ENCODE data around the gene LRRC17.

Gene LRRC17

DNA sequence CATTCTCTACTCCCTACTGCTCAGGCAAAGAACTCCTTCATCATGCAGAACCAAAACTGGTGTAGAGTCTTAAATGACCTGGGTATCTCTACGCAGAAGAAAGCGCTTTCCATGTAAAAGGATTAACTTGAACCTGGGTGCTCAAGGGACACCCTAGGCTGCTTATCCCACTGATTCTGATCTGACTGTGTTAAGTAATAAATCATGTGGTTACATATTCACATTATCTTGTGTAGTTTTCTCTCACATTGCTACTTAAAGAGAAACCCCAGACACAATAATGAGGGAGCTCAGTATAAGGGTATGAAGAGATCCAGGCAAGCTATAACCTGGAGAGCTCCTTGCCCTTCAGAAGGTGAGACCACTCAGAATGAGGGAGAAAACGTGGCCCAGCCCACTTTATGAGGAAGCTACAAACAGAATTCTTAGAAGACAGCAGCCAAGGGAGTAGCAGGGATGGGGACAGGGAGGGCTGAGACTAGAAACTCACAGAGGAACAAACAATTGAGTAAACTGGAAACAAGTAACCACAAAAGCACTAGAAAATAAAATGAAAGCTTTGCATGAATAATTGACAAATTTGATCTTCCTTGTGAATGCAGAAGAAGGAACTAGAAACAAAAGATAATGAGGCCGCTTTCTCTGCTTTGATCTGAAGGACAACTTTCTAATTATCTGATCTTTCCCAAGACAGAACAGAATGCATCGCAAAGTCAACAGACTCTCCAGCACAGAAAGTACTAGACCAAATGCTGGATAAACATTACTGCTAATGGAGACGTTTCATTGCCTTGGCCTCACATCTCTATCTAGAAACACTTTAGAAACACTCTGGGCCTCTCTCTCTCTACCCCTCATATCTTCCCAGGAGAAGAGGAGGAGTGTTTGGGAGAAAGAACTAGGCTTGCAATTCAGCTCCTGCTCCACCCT, 76.1 kb downstream of the LRRC17 start:
- TF ChIP-seq, protein P1, sequence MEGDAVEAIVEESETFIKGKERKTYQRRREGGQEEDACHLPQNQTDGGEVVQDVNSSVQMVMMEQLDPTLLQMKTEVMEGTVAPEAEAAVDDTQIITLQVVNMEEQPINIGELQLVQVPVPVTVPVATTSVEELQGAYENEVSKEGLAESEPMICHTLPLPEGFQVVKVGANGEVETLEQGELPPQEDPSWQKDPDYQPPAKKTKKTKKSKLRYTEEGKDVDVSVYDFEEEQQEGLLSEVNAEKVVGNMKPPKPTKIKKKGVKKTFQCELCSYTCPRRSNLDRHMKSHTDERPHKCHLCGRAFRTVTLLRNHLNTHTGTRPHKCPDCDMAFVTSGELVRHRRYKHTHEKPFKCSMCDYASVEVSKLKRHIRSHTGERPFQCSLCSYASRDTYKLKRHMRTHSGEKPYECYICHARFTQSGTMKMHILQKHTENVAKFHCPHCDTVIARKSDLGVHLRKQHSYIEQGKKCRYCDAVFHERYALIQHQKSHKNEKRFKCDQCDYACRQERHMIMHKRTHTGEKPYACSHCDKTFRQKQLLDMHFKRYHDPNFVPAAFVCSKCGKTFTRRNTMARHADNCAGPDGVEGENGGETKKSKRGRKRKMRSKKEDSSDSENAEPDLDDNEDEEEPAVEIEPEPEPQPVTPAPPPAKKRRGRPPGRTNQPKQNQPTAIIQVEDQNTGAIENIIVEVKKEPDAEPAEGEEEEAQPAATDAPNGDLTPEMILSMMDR (conservative IDR thresholded peaks at IDR 0.05; ENCODE audit: low read depth, low read length) = no peak
- no peak overlapping the region for H3K4me3 ChIP-seq (ENCODE audit: low read depth, low read length)
- peak; percentile 32 for DNase-seq (ENCODE audit: low read depth)

- no peak for DNase-seq (ENCODE audit: low read depth)
- no peak overlapping the region for H3K4me3 ChIP-seq (ENCODE audit: low read depth, low read length)
- TF ChIP-seq, protein P1 (conservative IDR thresholded peaks at IDR 0.05; ENCODE audit: low read depth, low read length) = no peak
Measured at GRCh38 chr7:102990642-102991041, 77.8 kb downstream of the LRRC17 start.

DNA sequence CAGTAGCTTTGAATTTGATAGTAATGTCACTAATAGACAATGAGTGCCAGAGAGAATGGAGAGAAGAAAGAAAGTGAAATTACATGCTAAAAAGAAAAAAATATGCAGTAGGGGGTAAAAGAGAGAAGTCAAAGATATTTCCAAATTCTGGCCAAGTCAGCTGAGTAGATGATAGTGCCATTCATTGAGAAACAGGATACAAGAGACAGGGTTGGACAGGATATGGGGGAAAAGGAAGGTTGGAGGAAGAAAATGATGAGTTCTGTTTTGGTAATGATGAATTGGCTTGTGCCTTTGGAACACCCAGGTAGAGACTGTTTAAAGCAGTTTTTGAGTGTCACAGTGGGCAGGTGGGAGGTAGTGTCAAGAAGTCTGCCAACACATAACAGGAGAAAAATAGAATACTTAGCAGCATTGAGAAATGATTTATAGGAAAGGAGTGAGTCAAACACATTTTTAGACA, 78.3 kb downstream of the LRRC17 start:
- TF ChIP-seq, protein P1 (conservative IDR thresholded peaks at IDR 0.05; ENCODE audit: low read depth, low read length) = no peak
- DNase-seq (ENCODE audit: low read depth) = no peak
- H3K4me3 ChIP-seq (ENCODE audit: low read depth, low read length) = no peak overlapping the region

- TF ChIP-seq, protein P1 (conservative IDR thresholded peaks at IDR 0.05; ENCODE audit: low read depth, low read length) = no peak
- no peak overlapping the region for H3K4me3 ChIP-seq (ENCODE audit: low read depth, low read length)
- peak; percentile 96 for DNase-seq (ENCODE audit: low read depth)
Measured at GRCh38 chr7:102991540-102992214, 78.9 kb downstream of the LRRC17 start.

- H3K4me3 ChIP-seq (ENCODE audit: low read depth, low read length) = no peak overlapping the region
- DNase-seq (ENCODE audit: low read depth) = no peak
- TF ChIP-seq, protein P1 (conservative IDR thresholded peaks at IDR 0.05; ENCODE audit: low read depth, low read length) = no peak
Measured at GRCh38 chr7:102992509-102992937, 79.7 kb downstream of the LRRC17 start.

- peak; percentile 88 for DNase-seq (ENCODE audit: low read depth)
- TF ChIP-seq, protein P1 (conservative IDR thresholded peaks at IDR 0.05; ENCODE audit: low read depth, low read length) = no peak
- H3K4me3 ChIP-seq (ENCODE audit: low read depth, low read length) = no peak overlapping the region
Measured at GRCh38 chr7:102992938-102993717, 80.3 kb downstream of the LRRC17 start.
